Measurements from ENCODE around the gene LMNA.

The LMNA gene

DNA sequence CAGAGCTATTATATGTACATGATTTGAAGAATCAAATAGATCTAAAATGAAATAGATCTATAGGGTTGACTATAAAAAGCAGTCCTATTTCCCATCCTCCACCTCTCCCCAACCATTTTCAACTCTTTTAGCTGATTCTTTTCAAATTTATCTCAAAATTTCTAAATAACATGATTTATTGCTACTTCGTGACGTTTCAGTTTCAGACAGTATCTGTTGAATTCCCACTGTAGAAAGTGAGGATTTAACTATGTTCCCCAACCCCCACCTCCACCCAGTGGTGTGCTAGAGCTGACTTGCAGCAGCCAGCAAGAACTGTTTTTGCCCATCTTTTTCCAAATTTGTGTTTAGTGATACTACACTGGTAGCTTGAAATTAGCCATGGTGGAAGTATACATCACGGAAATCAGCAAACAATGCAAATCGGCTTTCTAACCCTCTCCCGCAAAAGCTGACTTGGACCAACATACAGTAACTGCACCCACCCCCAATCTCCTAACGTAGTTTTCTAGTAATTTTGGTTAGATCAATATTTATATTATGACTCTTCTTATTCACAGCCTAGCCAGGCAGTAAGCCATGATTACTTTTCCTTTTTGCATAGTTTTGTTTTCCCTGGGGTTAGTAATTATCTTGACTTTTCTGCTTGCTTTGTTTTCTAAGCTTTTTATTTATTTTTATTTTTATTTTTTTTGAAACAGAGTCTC lies 49.8 kb downstream of the LMNA start:
- H3K18ac ChIP-seq (ENCODE audit: low read length), result no peak overlapping the region
- H3K79me2 ChIP-seq (ENCODE audit: control insufficient read depth, insufficient read depth, low read length, poor library complexity), result peaks cover 2% of the 10 kb centered on the region
- no peak overlapping the region for H3K9ac ChIP-seq (ENCODE audit: low read length)
- peaks cover 5 to 6% of the 10 kb centered on the region in 2 experiments for H3K4me1 ChIP-seq (ENCODE audit: control insufficient read depth in 1 of 2, insufficient read depth in 2 of 2, low read length in 2 of 2)
- no peak overlapping the region for H4K12ac ChIP-seq (ENCODE audit: low read depth, low read length)
- no CpG with 5 or more reads among the region's 6 CpGs for WGBS (ENCODE audit: extremely low coverage, insufficient coverage, insufficient read length)
- no peak overlapping the region for H4K8ac ChIP-seq (ENCODE audit: low read depth, low read length)
- H2BK120ac ChIP-seq (ENCODE audit: insufficient read depth, low read length, poor library complexity), result no peak overlapping the region
- no peak overlapping the region for H3K4me3 ChIP-seq (ENCODE audit: low read depth, low read length)
- peaks cover 2% of the 10 kb centered on the region for H3K9me3 ChIP-seq (ENCODE audit: insufficient read depth, low read depth, low read length)
- H3K36me3 ChIP-seq (ENCODE audit: control insufficient read depth in 1 of 2, insufficient read depth in 2 of 2, low read length in 2 of 2), result no peaks in the 10 kb centered on the region
- H3K14ac ChIP-seq (ENCODE audit: low read length), result no peak overlapping the region
- H2AFZ ChIP-seq (ENCODE audit: insufficient read depth, low read length, poor library complexity), result no peak overlapping the region
- no peak overlapping the region for H2BK12ac ChIP-seq (ENCODE audit: low read length)
- no peak overlapping the region for H3K4me2 ChIP-seq (ENCODE audit: low read length)
- no peak overlapping the region for H2BK5ac ChIP-seq (ENCODE audit: low read depth, low read length, poor library complexity)
- no peak overlapping the region for H3K27ac ChIP-seq (ENCODE audit: low read depth, low read length)
- H3K79me1 ChIP-seq (ENCODE audit: low read length), result peaks cover 3% of the 10 kb centered on the region
- H3K23ac ChIP-seq (ENCODE audit: low read length), result no peak overlapping the region
- no peaks in the 10 kb centered on the region for H3K27me3 ChIP-seq (ENCODE audit: insufficient read depth, low read length)
- no peak overlapping the region for H4K91ac ChIP-seq (ENCODE audit: low read depth, low read length)
- H2AK5ac ChIP-seq (ENCODE audit: low read length), result no peak overlapping the region
- H3K4ac ChIP-seq (ENCODE audit: low read depth, low read length), result no peak overlapping the region
- DNase-seq, result no peak

- Histone ChIP-seq H3K14ac (ENCODE audit: low read length) (no peak overlapping the region), H3K27me3 (ENCODE audit: insufficient read depth, low read length) (no peaks in the 10 kb centered on the region), H3K36me3 (ENCODE audit: control insufficient read depth in 1 of 2, insufficient read depth in 2 of 2, low read length in 2 of 2) (no peaks in the 10 kb centered on the region), H3K9me3 (ENCODE audit: insufficient read depth, low read depth, low read length) (peaks cover 2% of the 10 kb centered on the region), H3K9ac (ENCODE audit: low read length) (no peak overlapping the region), H2BK120ac (ENCODE audit: insufficient read depth, low read length, poor library complexity) (no peak overlapping the region), H2AK5ac (ENCODE audit: low read length) (no peak overlapping the region), H2AFZ (ENCODE audit: insufficient read depth, low read length, poor library complexity) (no peak overlapping the region), H3K18ac (ENCODE audit: low read length) (no peak overlapping the region), H3K4me3 (ENCODE audit: low read depth, low read length) (no peak overlapping the region), H3K4me1 (ENCODE audit: control insufficient read depth in 1 of 2, insufficient read depth in 2 of 2, low read length in 2 of 2) (peaks cover 5 to 6% of the 10 kb centered on the region in 2 experiments), H3K23ac (ENCODE audit: low read length) (no peak overlapping the region), H3K79me1 (ENCODE audit: low read length) (peaks cover 3% of the 10 kb centered on the region), H3K79me2 (ENCODE audit: control insufficient read depth, insufficient read depth, low read length, poor library complexity) (peaks cover 2% of the 10 kb centered on the region), H3K4ac (ENCODE audit: low read depth, low read length) (no peak overlapping the region), H3K27ac (ENCODE audit: low read depth, low read length) (no peak overlapping the region), H3K4me2 (ENCODE audit: low read length) (no peak overlapping the region), H4K12ac (ENCODE audit: low read depth, low read length) (no peak overlapping the region), H4K91ac (ENCODE audit: low read depth, low read length) (no peak overlapping the region), H2BK5ac (ENCODE audit: low read depth, low read length, poor library complexity) (no peak overlapping the region), H4K8ac (ENCODE audit: low read depth, low read length) (no peak overlapping the region), H2BK12ac (ENCODE audit: low read length) (no peak overlapping the region)
- DNase-seq, result peak in 1 of 2 donors; percentile 57
- WGBS (ENCODE audit: extremely low coverage, insufficient coverage, insufficient read length), result no CpG with 5 or more reads among the region's 2 CpGs
These were observed 50.6 kb downstream of the LMNA start for GRCh38 chr1:156165083-156165482.

DNA sequence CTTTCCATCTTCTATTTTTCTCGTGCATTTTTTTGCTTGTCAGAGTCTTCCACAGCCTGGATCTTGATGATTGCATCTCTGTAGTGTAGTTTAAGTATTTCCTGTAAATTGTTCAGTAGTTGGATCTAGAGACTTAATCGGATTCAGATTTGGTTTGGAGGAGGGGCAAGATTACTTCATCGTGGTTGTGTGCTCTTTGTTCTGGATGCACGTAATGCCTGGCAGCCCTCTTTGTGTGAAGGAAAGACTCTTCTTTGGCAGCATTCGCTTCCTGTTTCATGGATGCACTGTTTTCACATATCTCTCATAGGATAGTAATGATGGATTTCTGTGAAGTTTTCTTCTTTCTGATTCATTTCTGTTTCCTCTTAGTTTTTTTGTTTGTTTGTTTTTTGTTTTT lies 53.0 kb downstream of the LMNA start:
- WGBS (ENCODE audit: extremely low coverage, insufficient coverage, insufficient read length), result no CpG with 5 or more reads among the region's 5 CpGs
- H3K14ac ChIP-seq (ENCODE audit: low read length), result no peak overlapping the region
- DNase-seq, result no peak
- H3K9ac ChIP-seq (ENCODE audit: low read length), result no peak overlapping the region
- H2BK120ac ChIP-seq (ENCODE audit: insufficient read depth, low read length, poor library complexity), result no peak overlapping the region
- no peaks in the 10 kb centered on the region for H3K4me1 ChIP-seq (ENCODE audit: control insufficient read depth in 1 of 2, insufficient read depth in 2 of 2, low read length in 2 of 2)
- peaks cover 2% of the 10 kb centered on the region for H3K9me3 ChIP-seq (ENCODE audit: insufficient read depth, low read depth, low read length)
- H3K79me2 ChIP-seq (ENCODE audit: control insufficient read depth, insufficient read depth, low read length, poor library complexity), result no peaks in the 10 kb centered on the region
- H3K36me3 ChIP-seq (ENCODE audit: control insufficient read depth in 1 of 2, insufficient read depth in 2 of 2, low read length in 2 of 2), result no peaks in the 10 kb centered on the region
- no peaks in the 10 kb centered on the region for H3K27me3 ChIP-seq (ENCODE audit: insufficient read depth, low read length)
- H3K18ac ChIP-seq (ENCODE audit: low read length), result no peak overlapping the region
- no peak overlapping the region for H3K23ac ChIP-seq (ENCODE audit: low read length)
- H4K91ac ChIP-seq (ENCODE audit: low read depth, low read length), result no peak overlapping the region
- H4K8ac ChIP-seq (ENCODE audit: low read depth, low read length), result no peak overlapping the region
- H4K12ac ChIP-seq (ENCODE audit: low read depth, low read length), result no peak overlapping the region
- H2AK5ac ChIP-seq (ENCODE audit: low read length), result no peak overlapping the region
- no peaks in the 10 kb centered on the region for H3K79me1 ChIP-seq (ENCODE audit: low read length)
- no peak overlapping the region for H2BK5ac ChIP-seq (ENCODE audit: low read depth, low read length, poor library complexity)
- no peak overlapping the region for H3K4ac ChIP-seq (ENCODE audit: low read depth, low read length)
- no peak overlapping the region for H2AFZ ChIP-seq (ENCODE audit: insufficient read depth, low read length, poor library complexity)
- no peak overlapping the region for H3K4me2 ChIP-seq (ENCODE audit: low read length)
- no peak overlapping the region for H2BK12ac ChIP-seq (ENCODE audit: low read length)
- no peak overlapping the region for H3K27ac ChIP-seq (ENCODE audit: low read depth, low read length)
- no peak overlapping the region for H3K4me3 ChIP-seq (ENCODE audit: low read depth, low read length)

DNA sequence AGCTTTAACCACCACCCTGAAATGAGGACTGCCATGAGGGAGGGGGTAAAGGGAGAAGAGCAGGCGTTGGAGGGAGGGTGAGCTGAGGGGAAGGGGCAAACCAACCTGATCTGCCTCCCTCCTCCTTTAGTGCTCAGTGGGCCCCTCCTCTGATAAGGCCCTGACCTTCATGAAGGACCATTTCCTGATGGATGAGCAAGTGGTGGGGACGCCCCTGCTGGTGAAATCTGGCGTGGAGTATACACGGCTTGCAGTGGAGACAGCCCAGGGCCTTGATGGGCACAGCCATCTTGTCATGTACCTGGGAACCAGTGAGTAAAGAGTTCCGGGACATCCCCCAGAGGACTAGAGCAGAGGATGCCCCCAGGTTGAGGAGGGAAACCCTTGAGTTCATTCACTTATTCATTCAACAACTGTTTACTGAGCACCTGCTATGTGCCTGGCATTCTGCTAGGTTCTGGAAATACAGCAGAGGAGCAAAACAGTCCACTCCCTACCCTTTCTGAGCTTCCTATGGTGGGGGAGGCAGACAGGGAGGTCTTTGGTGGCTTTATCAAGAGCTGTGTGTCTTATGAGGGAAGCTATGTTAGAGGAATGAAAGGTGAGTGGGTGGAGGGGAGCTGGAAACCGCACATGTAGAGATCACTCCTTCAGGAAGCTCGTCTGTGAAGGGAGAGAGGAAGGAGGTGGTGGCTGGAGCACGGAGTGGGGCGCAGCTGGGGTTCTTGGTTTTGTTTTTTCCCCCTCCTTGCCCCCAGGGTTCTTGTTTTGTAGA lies 58.4 kb downstream of the LMNA start:
- WGBS (ENCODE audit: extremely low coverage, insufficient coverage, insufficient read length), result no CpG with 5 or more reads among the region's 9 CpGs
- no peak overlapping the region for H4K91ac ChIP-seq (ENCODE audit: low read depth, low read length)
- no peak overlapping the region for H2AFZ ChIP-seq (ENCODE audit: insufficient read depth, low read length, poor library complexity)
- no peak overlapping the region for H4K12ac ChIP-seq (ENCODE audit: low read depth, low read length)
- H2BK120ac ChIP-seq (ENCODE audit: insufficient read depth, low read length, poor library complexity), result no peak overlapping the region
- H2AK5ac ChIP-seq (ENCODE audit: low read length), result no peak overlapping the region
- no peak overlapping the region for H3K27ac ChIP-seq (ENCODE audit: low read depth, low read length)
- no peaks in the 10 kb centered on the region for H3K4me1 ChIP-seq (ENCODE audit: control insufficient read depth in 1 of 2, insufficient read depth in 2 of 2, low read length in 2 of 2)
- H3K18ac ChIP-seq (ENCODE audit: low read length), result no peak overlapping the region
- H4K8ac ChIP-seq (ENCODE audit: low read depth, low read length), result no peak overlapping the region
- no peak overlapping the region for H2BK5ac ChIP-seq (ENCODE audit: low read depth, low read length, poor library complexity)
- H3K79me2 ChIP-seq (ENCODE audit: control insufficient read depth, insufficient read depth, low read length, poor library complexity), result no peaks in the 10 kb centered on the region
- H3K36me3 ChIP-seq (ENCODE audit: control insufficient read depth in 1 of 2, insufficient read depth in 2 of 2, low read length in 2 of 2), result no peaks in the 10 kb centered on the region
- no peak for DNase-seq
- H2BK12ac ChIP-seq (ENCODE audit: low read length), result no peak overlapping the region
- H3K9ac ChIP-seq (ENCODE audit: low read length), result no peak overlapping the region
- no peak overlapping the region for H3K4me2 ChIP-seq (ENCODE audit: low read length)
- H3K14ac ChIP-seq (ENCODE audit: low read length), result no peak overlapping the region
- H3K9me3 ChIP-seq (ENCODE audit: insufficient read depth, low read depth, low read length), result no peaks in the 10 kb centered on the region
- H3K4me3 ChIP-seq (ENCODE audit: low read depth, low read length), result no peak overlapping the region
- H3K4ac ChIP-seq (ENCODE audit: low read depth, low read length), result no peak overlapping the region
- H3K23ac ChIP-seq (ENCODE audit: low read length), result no peak overlapping the region
- no peaks in the 10 kb centered on the region for H3K27me3 ChIP-seq (ENCODE audit: insufficient read depth, low read length)
- no peaks in the 10 kb centered on the region for H3K79me1 ChIP-seq (ENCODE audit: low read length)
